GM18867 (cell line): ENCODE data around the gene PLEKHM3.
"Not testable (repeated sequence)": the region's sequence is repeated elsewhere in the genome, so short reads cannot be mapped to it uniquely, and the experiment has no call there.

Experiments
- ATAC-seq: cut with Tn5 transposase; IDR thresholded peaks from one replicate; pipeline ENCODE4 v1.9.1; 2021; ENCODE audit warnings: mild to moderate bottlenecking, moderate library complexity; ENCODE audit not compliant: unreplicated experiment

PLEKHM3 gene

DNA sequence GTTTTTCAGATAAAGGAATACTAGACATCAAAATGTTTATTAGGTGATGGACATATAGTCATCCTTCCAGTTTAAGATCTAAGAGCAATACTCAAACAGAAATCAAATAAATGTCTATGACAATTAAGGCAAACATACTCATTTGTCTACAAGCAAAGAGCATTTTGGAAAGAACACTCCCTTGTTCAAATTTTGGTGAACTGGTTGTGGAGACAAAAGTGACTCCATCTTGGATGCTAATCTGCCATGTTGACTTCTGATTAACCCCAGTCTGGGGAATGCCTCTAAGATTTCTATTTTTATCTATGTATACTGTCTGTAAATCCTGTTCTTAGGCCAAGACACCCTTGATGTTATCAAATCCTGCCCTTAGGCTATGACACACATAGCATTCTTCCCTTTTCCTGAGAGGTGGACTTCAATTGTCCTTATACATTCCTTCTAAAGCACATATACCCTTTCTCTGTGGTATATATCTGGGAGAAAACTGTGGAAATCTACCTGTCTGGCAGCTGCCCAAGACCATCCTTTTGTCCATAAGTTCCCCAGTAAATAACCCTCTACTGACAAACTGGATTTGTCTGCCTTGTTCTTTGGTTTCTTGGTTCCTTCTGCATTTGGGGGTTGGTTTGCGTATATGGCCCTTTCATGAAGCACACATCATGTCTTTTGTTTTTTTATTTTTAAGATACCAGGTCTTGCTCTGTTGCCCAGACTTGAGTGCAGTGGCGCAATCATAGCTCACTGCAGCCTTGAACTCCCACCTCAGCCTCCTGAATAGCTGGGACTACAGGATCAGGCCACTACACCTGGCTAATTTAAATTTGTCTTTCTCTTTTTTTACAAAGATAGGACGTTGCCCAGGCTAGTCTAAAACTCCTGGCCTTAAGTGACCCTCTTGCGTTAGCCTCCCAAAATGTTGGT is 12.5 kb upstream of the PLEKHM3 start:
- no peak for ATAC-seq

DNA sequence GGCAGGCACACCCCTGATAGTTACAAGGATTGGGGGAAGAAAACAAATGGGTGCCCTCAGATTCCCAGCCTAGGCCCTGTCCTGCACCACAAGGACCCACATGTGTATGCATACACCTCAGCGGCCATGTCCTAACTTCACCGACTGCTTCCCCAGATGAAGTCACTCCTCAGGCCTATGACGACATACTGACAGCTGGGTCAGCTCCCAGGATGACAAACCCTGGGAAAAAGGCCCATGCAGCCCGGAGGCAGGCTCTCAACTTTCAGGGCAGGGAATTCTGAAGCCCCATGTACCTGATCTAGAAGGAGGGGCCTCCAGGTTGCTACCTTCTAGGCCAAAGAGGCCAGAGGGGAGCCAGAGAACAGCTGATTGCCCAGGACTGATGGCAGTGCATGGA is 11.0 kb upstream of the PLEKHM3 start:
- ATAC-seq, result no peak

DNA sequence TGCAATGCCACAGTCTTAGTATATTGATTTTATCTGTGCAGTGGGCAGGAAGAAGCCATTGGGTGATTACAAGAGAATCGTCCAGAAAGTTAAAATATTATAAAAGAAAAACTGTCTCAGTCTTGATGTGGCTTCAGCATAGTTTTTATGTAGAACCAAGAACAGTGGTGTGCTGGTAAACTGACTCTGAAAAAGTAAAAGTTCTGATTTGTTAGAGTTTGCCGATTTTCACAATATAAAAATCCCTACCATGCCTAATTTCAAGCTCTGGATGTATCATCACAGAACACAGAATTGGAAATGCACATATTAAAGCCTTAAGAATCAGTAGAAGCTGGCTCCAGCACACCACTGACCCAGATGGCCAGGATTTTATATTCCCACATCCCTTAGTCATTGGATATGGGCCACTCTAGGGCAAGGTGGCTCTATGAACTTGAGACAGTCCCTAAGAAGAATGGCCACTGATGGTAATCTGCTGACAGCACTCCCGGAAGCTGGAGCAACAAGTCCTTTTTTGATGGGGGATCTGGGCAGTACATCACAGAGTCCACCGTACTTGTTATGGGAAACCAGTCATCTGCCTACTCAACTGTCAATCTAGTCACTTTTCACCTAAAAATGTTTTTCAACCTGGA is 9.3 kb upstream of the PLEKHM3 start:
- ATAC-seq, result no peak

DNA sequence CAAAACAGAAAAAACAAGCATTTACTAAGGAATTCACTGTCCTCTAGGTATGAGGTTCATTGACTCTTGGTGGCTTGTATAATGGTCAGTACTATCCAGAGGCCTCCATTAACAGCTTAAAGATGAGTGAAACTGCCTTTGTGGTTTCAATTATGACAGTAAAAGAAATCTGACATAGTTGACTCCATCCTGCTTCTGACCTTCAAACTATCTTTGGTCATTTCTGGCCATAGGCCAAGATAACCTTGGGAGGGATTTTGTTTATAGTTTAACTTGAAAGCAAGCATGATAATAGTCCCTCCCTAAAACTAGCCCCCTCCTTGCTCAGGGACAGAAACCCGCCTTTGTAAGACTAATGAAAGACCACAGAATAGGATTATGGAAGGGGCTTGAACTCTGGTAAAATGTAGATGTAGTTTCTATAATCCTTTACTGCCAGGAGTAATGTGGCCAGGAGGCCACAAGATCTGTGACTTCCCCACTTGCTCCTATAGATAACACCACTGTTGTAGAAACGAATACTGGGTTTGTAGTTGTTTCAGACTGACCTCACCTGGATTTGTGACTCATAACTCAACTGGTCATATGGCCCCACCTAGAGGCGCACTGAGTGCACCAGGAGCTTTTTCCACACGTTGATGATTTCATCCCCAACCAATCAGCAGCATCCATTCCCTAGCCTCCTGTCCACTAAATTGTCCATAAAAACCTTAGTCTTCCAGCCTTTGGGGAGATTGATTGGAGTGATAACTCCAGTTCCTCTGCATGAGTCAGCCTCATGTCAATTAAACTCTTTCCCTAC is 8.6 kb upstream of the PLEKHM3 start:
- peak; percentile 94 for ATAC-seq

DNA sequence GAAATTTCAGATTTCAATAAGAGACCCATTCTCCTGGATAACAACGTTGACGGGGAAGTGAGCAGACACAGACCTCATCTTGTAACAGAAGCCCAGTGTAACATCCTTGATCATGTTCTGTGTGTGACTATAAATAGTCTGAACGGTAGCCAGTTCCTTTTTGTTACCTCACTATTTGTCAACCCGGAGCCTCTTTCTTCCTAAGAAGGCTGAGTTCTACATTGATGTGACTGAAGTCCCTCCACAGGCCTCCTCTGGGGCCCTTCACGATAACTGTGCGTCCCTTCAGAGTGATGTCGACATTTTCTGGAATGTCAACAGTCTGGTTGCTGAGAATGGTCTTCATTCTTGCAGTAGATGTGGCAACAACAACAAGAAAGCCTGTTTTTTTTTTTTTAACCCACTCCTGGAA is 6.3 kb upstream of the PLEKHM3 start:
- ATAC-seq, result no peak

DNA sequence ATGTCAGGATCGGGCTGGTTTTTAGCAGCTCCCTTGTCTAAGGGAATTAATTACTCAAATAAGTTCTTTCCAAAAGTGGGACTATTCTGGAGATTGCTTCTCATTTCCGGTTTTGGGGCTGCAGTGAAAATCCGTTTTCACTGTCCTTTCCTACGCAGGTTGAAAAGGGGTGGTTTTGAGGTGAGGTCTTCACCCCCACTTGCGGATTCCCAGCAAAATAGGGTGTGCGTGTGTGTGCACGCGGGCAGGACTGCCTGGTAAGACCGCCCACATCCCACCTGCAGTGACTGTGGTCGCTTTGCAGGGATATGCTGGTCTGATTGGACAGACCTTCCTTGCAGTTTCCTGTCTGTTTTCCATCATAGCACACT is 472 bp upstream of the PLEKHM3 start:
- ATAC-seq, result no peak

DNA sequence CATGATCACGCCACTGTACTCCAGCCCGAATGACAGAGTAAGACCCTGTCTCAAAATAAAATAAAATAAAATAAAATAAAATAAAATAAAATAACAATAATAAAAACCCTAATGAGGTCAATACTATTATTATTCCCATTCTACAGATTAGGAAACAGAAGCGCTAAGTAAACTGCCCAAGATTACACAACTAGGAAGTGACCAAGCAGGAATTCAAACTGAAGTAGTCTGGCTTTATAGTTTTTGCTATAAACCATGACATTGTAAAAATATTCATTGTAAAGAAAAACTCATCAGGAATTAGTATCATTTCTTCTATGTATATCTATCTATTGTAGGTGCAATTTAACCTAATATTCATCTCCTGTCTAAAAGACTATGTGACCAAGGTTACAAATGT is 1.2 kb downstream of the PLEKHM3 start:
- ATAC-seq, result no peak

DNA sequence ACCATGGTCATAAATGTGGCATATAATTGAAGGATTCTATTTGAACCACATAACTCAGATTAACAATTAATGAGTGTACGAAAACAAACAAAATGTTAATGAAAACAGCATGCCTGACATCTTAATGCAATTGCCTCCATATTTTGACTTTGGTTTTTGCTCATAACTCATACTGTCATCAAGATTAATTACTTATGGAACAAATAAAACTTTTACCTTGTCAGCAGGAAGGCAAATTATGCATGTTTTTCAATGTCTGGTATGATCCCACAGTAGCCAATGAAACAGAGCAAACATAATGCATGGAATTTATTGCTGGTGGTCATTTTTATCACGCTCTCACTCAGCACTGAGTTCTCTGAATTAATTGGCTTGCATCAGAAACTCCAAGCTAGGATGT is 5.1 kb downstream of the PLEKHM3 start:
- no peak for ATAC-seq

DNA sequence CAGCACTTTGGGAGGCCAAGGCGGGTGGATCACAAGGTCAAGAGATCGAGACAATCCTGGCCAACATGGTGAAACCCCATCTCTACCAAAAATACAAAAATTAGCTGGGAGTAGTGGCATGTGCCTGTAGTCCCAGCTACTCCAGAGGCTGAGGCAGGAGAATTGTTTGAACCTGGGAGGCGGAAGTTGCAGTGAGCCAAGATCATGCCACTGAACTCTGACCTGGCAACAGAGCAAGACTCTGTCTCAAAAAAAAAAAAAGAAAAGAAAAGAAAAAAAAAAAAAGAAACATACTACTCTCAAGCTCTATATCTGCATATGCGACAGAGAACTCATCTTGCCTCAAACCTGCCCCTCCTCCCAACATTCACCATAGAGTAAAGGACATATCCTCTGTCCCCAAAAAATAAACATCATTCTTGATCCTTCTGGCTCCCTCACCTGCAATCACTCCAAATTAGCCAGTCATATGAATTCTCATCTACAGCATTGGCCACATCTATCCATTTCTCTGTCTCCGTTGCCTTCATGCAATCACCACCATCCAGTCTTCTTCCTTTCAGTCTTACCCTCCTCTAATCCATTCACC is 7.1 kb downstream of the PLEKHM3 start:
- not testable (repeated sequence) for ATAC-seq

DNA sequence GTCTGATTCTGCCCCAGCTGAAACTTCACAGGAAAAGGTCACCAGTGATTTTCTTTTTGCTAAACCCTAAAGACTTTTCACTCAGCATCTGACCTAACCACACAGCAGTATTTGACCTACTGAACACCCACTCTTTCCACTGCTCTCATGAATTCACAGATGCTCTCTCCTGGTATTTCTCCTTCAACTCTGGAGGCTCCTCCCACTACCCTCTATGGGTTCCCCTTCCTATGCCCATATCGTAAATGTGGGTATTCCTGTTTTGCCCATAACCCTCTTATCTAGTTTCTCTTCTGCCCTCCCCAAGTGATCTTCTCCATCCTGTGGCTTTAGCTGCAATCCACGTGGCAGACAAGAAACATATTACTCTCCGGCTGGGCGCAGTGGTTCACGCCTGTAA is 7.6 kb downstream of the PLEKHM3 start:
- ATAC-seq, result no peak

DNA sequence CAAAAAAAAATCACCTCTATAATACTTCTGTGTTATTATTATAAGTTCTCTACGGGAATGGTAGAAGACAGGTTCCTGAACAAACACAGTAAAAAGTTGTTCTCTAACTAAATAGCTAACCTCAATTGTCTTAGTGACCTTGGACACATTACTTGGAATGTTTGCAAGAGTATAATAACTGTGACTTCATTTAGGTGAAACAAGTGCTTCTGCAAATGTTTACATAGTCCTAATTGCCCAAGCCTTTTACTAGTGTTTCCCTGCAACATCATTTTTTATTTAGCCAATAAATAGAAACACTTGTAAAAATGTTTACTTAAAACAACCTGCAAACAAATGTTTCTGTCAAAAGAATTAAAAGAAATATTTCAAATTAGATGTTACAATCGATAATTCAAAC is 9.9 kb downstream of the PLEKHM3 start:
- no peak for ATAC-seq

DNA sequence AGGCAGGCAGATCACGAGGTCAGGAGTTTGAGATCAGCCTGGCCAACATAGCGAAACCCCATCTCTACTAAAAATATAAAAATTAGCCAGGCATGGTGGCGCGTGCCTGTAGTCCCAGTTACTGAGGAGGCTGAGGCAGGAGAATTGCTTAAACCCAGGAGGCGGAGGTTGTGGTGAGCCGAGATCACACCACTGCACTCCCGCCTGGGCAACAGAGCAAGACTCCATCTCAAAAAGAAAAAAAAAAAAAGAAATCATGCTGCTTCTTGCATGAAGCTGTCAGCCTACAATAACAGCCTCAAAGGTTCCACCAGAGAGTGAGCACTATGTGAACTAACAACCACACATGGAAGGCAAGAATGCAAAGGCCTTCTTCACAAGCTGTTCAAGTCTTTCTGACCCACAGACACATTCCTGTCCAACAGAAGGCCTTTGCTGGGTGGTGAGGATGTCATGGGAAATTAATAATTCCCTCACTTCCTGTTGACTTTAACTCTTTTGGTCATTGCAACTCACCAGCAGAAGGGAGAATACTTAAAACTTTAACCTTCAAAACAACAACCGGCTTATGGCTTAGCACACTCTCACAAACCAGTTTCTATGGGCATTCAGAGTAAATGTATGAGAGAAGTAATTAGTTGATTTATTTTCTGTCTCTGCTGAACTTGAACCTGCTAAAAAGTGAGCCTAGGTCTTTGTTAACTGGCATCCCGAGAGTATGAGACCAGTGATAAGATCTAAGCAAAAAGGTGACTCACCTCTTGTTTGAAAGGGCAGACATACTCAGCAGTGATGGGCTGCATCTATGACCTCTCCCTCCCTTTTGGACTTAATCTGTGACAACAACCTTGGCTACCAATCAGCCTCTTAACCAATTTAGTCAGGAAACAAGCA is 11.8 kb downstream of the PLEKHM3 start:
- ATAC-seq, result no peak

DNA sequence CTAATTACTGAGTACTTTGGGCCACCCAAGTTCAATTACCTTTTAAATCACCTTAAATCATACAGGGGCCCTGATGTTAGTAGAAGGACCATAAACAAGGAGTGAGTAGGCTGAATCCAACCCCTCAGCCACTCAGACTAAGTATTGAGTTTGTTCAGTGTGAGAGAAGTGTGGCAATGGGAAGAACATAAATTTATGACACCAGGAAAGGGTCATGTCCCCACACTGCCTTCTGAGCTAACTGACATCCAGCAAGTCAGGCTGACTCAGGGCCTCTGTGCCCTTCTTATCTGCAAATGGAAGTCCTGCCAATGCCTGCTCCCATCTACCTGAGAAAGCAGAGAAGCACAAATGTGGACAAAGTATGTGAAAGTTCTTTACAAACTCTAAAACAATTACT is 12.9 kb downstream of the PLEKHM3 start:
- no peak for ATAC-seq

DNA sequence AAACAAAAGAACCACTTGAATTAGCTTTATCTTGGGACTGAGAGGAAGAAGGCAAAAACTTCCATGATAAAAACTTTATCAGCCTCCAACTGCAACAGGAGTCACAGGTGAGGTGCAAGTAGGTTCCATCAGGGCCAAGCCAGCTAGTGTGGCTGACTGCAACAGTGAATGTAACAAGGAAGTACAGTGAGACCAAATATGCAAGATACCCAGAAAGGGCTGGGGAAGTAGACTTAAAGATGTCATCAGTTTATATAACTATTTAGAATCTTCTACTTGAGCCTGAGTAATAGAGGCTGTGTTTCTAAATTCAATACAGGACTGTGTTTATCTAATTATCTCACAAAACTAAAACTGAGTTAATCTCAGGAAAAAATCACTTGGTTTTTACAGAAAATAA is 14.8 kb downstream of the PLEKHM3 start:
- no peak for ATAC-seq

DNA sequence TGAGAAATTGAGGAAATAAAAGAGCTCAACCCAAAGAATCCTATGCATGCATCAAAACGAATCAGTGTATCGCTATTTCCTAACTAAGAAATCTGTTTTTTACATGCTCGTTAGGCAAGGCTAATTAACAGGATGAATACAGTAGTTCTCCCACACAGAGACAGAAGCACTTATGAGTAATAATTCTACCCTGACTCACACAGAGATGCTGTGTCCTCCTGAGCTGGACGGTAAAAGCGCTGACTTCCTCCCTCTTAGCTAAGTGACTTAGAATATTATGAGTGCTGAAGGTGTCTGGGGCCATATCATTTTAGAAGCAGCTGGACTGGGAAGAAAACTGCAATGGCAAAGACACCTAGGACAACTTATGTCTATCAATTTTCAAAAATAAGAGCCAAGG is 18.5 kb downstream of the PLEKHM3 start:
- no peak for ATAC-seq

DNA sequence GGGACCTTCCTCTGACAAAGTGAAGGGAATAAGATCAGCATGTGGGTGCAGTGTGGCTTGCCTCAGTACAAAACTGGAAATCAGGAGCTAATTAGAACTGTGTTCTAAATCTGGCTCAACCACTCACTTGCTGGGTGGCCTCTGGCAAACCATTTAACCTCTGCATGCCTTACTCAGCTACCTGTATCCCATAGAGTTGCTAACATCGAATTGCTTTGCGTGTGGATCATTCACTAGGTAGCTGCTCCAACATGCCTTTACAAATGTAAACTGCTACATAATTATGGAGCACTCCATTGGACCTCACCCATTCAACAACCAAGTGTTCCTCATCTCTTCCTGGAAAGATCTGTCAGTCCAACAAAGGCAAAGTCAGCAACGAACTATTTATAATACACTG is 19.0 kb downstream of the PLEKHM3 start:
- ATAC-seq, result no peak

DNA sequence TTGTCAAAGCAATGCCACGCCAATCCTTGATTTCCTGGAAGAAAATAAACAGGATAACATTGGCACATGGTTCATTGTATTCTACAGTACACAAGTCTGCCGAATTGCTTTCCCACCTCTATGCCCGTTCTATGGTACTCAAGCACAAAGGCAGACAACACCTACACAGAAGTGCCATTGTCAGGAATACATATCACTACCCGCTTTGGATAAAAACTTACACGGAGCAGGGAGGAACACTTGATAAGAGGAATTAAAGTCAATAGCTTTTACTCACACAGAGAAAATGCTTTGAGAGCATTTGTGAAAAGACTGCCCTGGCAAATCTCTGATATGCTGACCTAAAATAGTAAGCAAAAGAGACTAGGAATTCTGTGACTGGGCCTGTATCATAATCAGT is 23.4 kb downstream of the PLEKHM3 start:
- no peak for ATAC-seq

DNA sequence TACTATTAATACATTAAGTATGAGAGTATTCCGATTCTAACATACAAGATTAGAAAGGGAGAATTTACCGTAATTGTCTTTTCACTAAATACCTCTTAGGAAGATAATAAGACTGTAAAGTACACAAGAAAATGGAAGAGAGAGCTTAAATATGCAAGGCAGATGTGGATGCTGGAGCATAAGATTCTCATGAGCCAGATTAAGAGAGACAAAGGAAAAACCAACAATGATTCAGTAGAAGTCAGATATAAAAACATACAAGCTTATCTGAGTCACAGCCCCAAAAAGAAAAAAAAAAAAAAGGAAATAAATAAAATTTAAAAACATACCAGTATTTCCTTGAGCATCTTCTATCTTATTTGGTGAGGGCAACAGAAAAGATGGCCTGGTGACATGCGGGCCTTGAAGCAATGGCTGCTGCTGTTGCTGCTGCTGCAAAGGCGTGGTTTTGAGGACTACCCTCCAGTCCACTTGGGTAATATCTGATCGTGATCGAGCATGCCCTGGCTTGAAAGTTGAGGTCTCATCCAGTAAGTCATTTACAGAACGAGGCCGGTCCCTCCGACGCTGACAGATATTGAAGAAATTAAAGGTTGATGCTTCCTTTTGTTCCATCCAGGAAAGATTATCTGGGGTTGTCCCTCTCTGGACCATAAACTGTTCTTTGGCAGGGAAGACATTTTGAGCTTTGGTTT is 24.5 kb downstream of the PLEKHM3 start:
- no peak for ATAC-seq

DNA sequence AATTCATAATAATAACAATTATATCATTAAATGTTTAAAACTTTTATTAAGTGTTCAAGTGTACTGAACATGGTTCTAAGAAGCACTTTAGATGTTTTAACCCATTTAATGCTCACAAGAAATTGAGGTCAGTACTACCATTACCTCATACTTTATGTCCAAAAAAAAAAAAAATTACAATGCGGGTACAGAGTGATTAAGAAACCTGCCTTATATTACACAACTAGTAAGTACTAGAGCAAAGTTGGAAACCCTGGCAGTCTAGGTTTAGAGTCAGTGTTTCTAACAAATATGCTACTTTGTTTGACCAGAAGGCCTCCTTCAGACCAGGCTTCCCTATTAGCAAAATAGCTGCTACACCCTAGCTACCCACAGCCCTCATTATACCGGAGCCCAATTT is 28.5 kb downstream of the PLEKHM3 start:
- no peak for ATAC-seq

DNA sequence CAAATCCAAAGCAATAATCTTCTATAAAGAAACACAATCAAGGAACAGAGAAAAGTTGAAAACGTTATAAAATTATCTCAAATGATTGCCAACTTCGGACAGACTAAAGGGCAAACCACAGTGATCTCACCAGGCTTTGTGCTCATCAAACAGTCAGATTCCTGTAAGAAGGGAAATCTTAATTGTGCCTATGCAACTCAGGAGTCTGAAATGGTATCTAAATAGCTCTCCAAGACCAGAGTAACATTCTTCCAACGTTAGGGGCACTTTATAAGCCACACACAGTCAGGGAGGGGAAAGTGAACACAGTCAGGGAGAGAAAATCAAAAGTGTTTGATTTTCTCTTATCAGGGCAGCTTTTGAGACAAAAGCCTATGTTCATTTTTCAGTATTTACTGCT is 29.4 kb downstream of the PLEKHM3 start:
- no peak for ATAC-seq
